Psoas muscle (tissue), 8 donors: ENCODE results near the gene KCNQ5. TPM values are rescaled to one million over a fixed set of nuclear protein-coding genes. Genes with fewer than 3 reads are reported as not detected.

Experiments
- ATAC-seq, 4 donors: fragments of 200-7000 bp; cut with Tn5 transposase; one replicate each; pipeline ENCODE4 v1.9.1; 2020; ENCODE audit warnings: moderate library complexity in 3 of 4, mild to moderate bottlenecking in 2 of 4
- DNase-seq, 2 donors: peaks; one replicate each; pipeline ENCODE4 v3.0.0-alpha.2; 2020
- H3K27ac ChIP-seq: fragments of 200-600 bp; one replicate; pipeline ENCODE4 v1.8.0; 2022
- H3K27me3 ChIP-seq, 3 donors: fragments of 200-600 bp in 1 of 3; one replicate each; pipeline versions ENCODE4 v1.6.1 to v1.8.0; 2013 to 2022; ENCODE audit warnings: low read length in 2 of 3, mild to moderate bottlenecking in 2 of 3, moderate library complexity in 1 of 3; ENCODE audit not compliant: insufficient read depth in 3 of 3
- H3K36me3 ChIP-seq, 2 donors: fragments of 200-600 bp in 1 of 2; one replicate each; pipeline versions ENCODE4 v1.6.1 to v1.8.0; 2013 to 2022; ENCODE audit warnings: low read depth in 1 of 2, mild to moderate bottlenecking in 1 of 2, moderate library complexity in 1 of 2; ENCODE audit not compliant: insufficient read depth in 1 of 2
- H3K4me1 ChIP-seq: fragments of 200-600 bp; one replicate; pipeline ENCODE4 v1.8.0; 2022
- H3K4me3 ChIP-seq: fragments of 200-600 bp; one replicate; pipeline ENCODE4 v1.8.0; 2022; ENCODE audit warnings: mild to moderate bottlenecking
- H3K9me3 ChIP-seq: fragments of 200-600 bp; one replicate; pipeline ENCODE4 v1.8.0; 2022
- WGBS, 3 donors: extraction: QIAGEN DNeasy Blood & Tissue Kit; methylation state at CpG; one replicate each; pipeline versions ENCODE4 v1.1.6 to v1.1.7; 2013; 5-methylcytosine and 5-hydroxymethylcytosine counted together
- intact Hi-C, 2 donors: fragments of 100-400 bp; cut with DNase I; formaldehyde crosslinking; loops; one replicate each; pipeline versions ENCODE4 v1.11.0 to v1.14.2; 2022
- polyA plus RNA-seq, 3 donors: library from polyadenylated mRNA; stranded (reverse); fragments of 200-250 nt; gene quantifications; one replicate each; pipeline ENCODE4 v1.2.3, GENCODE V29; 2013
- total RNA-seq, 4 donors: library from RNA; stranded (reverse); fragmentation: NEBNext Ultra II Directional in 2 of 4; extraction: Animal tissue kit (Norgen Biotek cat#: 25700) in 2 of 4; gene quantifications; one replicate each; pipeline versions ENCODE4 v1.2.1 to v1.2.4, GENCODE V29; 2021 to 2023
- TF ChIP-seq, protein P1 (sequence below): fragments of 200-600 bp; IDR thresholded peaks from one replicate; pipeline ENCODE4 v1.8.0; 2022; ENCODE audit warnings: antibody characterized with exemption
- donor health status: healthy with polysubstance abuse.
- donor health status: DM: no; HTN: no; CAD: no; lungs with moderate emphysema.
- donor health status: Bipolar disorder and iron deficiency.
- donor health status: healthy.
- donor health status: DM: yes; HTN: yes; CAD: no.
- donor health status: DM: no; HTN: no; CAD: no.
- donor health status: DM: no; HTN: no; CAD: no.
- donor health status: DM: yes; HTN: yes; CAD: no.

KCNQ5 gene
- total and polyA plus RNA-seq, 7 donors = 4.4 to 90.7 (median 25.7) TPM

DNA sequence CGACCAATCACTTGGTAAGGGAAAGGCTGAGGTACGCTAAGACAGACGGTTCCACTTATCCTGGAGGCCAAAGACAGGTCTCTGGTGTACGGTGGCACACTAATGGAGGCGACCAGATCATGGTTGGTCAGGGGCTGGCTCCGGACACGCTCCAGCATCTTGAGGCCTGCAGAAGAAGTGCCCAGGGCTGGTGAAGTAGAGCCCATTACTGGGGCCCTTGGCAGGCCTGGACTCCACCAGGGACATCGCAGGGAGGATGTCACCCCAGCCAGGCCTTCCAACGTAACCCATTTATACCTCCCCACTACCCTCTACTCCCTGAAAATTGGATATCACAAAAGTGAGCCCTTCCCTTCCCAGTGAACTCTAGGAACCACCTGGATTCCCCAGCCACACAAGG lies 587.3 kb downstream of the KCNQ5 start:
- no peak overlapping the region for H3K27ac ChIP-seq

DNA sequence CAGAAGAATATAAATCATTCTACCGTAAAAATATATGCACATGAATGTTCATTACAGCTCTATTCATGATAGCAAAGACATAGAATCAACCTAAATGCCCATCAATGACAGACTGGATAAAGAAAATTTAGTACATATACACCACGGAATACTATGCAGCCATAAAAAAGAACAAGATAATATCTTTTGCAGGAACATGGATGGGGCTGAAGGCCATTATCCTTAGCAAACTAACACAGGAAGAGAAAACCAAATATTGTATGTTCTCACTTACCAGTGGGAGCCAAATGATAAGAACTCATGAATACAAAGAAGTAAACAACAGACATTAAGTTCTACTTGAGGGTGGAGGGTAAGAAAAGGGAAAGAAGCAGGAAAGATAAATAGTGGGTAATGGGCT lies 595.0 kb downstream of the KCNQ5 start:
- WGBS, 3 donors = 92 to 96% (median 95%) methylated on average over 2 of the region's 2 CpGs
- intact Hi-C loops = no loop called here

More for the DNA sequence above, 587.3 kb downstream of the KCNQ5 start:
- ATAC-seq (no peak), DNase-seq (no peak)
- no peak overlapping the region for H3K4me3 ChIP-seq
- H3K4me1 ChIP-seq = no peaks in the 10 kb centered on the region
- 78 to 95% (median 79%) methylated on average over 9 of the region's 9 CpGs for WGBS, 3 donors
- intact Hi-C loops = no loop called here
- no peaks in the 10 kb centered on the region for H3K36me3 ChIP-seq
- TF ChIP-seq, protein P1, sequence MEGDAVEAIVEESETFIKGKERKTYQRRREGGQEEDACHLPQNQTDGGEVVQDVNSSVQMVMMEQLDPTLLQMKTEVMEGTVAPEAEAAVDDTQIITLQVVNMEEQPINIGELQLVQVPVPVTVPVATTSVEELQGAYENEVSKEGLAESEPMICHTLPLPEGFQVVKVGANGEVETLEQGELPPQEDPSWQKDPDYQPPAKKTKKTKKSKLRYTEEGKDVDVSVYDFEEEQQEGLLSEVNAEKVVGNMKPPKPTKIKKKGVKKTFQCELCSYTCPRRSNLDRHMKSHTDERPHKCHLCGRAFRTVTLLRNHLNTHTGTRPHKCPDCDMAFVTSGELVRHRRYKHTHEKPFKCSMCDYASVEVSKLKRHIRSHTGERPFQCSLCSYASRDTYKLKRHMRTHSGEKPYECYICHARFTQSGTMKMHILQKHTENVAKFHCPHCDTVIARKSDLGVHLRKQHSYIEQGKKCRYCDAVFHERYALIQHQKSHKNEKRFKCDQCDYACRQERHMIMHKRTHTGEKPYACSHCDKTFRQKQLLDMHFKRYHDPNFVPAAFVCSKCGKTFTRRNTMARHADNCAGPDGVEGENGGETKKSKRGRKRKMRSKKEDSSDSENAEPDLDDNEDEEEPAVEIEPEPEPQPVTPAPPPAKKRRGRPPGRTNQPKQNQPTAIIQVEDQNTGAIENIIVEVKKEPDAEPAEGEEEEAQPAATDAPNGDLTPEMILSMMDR = no peak
- no peaks in the 10 kb centered on the region for H3K27me3 ChIP-seq
- H3K9me3 ChIP-seq = no peaks in the 10 kb centered on the region

DNA sequence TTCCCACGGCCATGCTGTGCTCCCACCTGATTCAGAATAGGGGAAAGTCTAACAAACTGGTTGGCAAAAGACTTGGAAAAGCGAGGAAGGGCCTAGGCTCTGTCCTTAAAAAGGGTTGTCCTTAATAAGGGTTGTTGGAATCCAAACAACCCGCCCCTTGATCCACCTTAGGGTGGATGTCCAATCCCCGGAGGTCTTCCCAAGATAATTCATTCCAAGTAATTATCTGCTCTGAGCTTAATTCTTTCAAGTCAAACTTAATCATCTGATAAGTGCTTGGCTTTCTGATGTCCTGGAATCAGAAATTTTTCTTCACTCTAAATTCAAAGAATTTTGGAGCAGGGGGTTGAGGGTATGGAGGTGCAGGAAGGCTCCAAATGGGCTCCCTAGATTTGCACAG lies 603.5 kb downstream of the KCNQ5 start, which contains the start of gene KHDC1L:
Gene KHDC1L, minus strand, starts transcription at position 101 of the 400 bp plus-strand sequence. Its CDS starts 88 bp downstream, at position 13.
- no peak for DNase-seq
- Histone ChIP-seq H3K4me3 (no peak within 1 kb of the TSS), H3K27ac (no peak within 1 kb of the TSS), H3K9me3 (no peaks in the 10 kb centered on the region), H3K27me3 (no peaks in the 10 kb centered on the region), H3K36me3 (no peaks in the 10 kb centered on the region), H3K4me1 (no peaks in the 10 kb centered on the region)
- 85 to 100% (median 93%) methylated on average over 4 of the region's 4 CpGs for WGBS, 3 donors
- TF ChIP-seq, protein P1 = no peak
- intact Hi-C loops = no loop called here
- ATAC-seq = no peak

More for the DNA sequence above, 595.0 kb downstream of the KCNQ5 start:
- no peaks in the 10 kb centered on the region for H3K36me3 ChIP-seq
- ATAC-seq (no peak), DNase-seq (no peak)
- TF ChIP-seq, protein P1 = no peak
- H3K4me3 ChIP-seq = no peak overlapping the region
- no peaks in the 10 kb centered on the region for H3K9me3 ChIP-seq
- no peaks in the 10 kb centered on the region for H3K27me3 ChIP-seq
- H3K4me1 ChIP-seq = no peaks in the 10 kb centered on the region
- no peak overlapping the region for H3K27ac ChIP-seq

DNA sequence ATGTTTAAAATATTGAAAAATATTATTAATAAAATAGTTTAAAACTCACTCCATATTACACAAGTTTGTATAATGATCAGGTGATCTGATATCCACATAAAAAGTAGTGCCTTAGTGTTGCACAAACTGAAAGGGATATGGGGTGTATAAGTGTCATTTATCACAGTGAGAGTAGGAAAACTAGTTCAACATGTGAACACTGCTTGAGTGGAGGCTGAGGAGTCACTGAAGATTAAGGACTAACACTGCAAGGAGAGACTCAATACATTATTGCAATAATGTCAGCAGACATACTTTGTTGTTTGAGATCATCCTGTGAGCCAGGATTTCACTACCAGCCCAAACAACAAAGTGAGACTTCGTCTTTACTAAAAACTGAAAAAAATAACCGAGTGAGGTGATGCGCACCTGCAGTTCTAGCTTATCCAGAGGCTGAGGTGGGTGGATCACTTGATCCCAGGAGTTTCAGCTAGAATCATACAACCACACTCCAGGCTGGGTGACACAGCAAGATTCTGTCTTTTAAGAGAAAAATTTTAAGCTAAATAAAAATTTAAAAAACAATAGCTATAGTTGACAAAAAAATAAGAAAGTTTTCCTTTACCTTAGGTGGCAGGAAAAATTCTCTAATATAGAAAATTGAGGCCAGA lies 605.9 kb downstream of the KCNQ5 start:
- Histone ChIP-seq H3K27ac (no peak overlapping the region), H3K4me1 (no peaks in the 10 kb centered on the region), H3K4me3 (no peak overlapping the region), H3K9me3 (no peaks in the 10 kb centered on the region), H3K27me3 (no peaks in the 10 kb centered on the region), H3K36me3 (no peaks in the 10 kb centered on the region)
- no peak for ATAC-seq
- DNase-seq = no peak
- intact Hi-C loops = no loop called here
- WGBS, 3 donors = 89 to 96% (median 90%) methylated on average over 3 of the region's 3 CpGs
- TF ChIP-seq, protein P1 = no peak

DNA sequence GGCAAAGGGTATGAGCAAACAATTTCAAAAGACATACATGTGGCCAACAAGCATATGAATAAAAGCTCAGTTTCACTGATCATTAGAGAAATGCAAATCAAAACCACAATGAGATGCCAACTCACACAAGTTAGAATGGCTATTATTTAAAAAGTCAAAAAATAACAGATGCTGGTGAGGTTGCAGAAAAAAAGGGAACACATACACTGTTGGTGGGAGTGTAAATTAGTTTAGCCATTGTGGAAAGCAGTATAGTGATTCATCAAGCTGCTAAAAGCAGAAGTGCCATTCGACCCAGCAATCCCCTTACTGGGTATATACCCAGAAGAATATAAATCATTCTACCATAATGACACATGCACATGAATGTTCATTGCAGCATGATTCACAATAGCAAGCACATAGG lies 610.1 kb downstream of the KCNQ5 start:
- TF ChIP-seq, protein P1 = no peak
- H3K27ac ChIP-seq = no peak overlapping the region
- no peaks in the 10 kb centered on the region for H3K36me3 ChIP-seq
- DNase-seq (no peak), ATAC-seq (no peak)
- 70 to 82% (median 70%) methylated on average over 1 of the region's 1 CpG for WGBS, 3 donors
- no peaks in the 10 kb centered on the region for H3K9me3 ChIP-seq
- H3K27me3 ChIP-seq = no peaks in the 10 kb centered on the region
- no peak overlapping the region for H3K4me3 ChIP-seq
- H3K4me1 ChIP-seq = no peaks in the 10 kb centered on the region
- intact Hi-C loops = no loop called here
